HL-60 (cell line): ENCODE measurements around the gene DAP.

Experiments used
- POLR2AphosphoS5 ChIP-seq: IDR thresholded peaks from 2 replicates; pipeline ENCODE4 v1.6.1; 2012; ENCODE audit warnings: low read depth
- TF ChIP-seq, protein P1 (sequence below): IDR thresholded peaks from 2 replicates; pipeline ENCODE4 v1.6.1; 2012; ENCODE audit warnings: low read depth; ENCODE audit not compliant: insufficient replicate concordance
- TF ChIP-seq, protein P2 (sequence below): IDR thresholded peaks from one replicate; pipeline ENCODE4 v1.5.1; 2011; ENCODE audit warnings: low read length, control low read depth, inconsistent platforms; ENCODE audit not compliant: insufficient read depth

GRCh38 chr5:10708189-10708944 is 52.7 kb downstream of the DAP start:
- TF ChIP-seq, protein P1, sequence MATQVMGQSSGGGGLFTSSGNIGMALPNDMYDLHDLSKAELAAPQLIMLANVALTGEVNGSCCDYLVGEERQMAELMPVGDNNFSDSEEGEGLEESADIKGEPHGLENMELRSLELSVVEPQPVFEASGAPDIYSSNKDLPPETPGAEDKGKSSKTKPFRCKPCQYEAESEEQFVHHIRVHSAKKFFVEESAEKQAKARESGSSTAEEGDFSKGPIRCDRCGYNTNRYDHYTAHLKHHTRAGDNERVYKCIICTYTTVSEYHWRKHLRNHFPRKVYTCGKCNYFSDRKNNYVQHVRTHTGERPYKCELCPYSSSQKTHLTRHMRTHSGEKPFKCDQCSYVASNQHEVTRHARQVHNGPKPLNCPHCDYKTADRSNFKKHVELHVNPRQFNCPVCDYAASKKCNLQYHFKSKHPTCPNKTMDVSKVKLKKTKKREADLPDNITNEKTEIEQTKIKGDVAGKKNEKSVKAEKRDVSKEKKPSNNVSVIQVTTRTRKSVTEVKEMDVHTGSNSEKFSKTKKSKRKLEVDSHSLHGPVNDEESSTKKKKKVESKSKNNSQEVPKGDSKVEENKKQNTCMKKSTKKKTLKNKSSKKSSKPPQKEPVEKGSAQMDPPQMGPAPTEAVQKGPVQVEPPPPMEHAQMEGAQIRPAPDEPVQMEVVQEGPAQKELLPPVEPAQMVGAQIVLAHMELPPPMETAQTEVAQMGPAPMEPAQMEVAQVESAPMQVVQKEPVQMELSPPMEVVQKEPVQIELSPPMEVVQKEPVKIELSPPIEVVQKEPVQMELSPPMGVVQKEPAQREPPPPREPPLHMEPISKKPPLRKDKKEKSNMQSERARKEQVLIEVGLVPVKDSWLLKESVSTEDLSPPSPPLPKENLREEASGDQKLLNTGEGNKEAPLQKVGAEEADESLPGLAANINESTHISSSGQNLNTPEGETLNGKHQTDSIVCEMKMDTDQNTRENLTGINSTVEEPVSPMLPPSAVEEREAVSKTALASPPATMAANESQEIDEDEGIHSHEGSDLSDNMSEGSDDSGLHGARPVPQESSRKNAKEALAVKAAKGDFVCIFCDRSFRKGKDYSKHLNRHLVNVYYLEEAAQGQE = no peak
- TF ChIP-seq, protein P2, sequence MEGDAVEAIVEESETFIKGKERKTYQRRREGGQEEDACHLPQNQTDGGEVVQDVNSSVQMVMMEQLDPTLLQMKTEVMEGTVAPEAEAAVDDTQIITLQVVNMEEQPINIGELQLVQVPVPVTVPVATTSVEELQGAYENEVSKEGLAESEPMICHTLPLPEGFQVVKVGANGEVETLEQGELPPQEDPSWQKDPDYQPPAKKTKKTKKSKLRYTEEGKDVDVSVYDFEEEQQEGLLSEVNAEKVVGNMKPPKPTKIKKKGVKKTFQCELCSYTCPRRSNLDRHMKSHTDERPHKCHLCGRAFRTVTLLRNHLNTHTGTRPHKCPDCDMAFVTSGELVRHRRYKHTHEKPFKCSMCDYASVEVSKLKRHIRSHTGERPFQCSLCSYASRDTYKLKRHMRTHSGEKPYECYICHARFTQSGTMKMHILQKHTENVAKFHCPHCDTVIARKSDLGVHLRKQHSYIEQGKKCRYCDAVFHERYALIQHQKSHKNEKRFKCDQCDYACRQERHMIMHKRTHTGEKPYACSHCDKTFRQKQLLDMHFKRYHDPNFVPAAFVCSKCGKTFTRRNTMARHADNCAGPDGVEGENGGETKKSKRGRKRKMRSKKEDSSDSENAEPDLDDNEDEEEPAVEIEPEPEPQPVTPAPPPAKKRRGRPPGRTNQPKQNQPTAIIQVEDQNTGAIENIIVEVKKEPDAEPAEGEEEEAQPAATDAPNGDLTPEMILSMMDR = no peak
- TF ChIP-seq POLR2AphosphoS5 = no peak
